Raji (cell line): ENCODE results near the gene GTF2A2.

ENCODE experiments used
- POLR2A ChIP-seq: IDR thresholded peaks from 2 replicates; pipeline ENCODE4 v1.6.1; 2011; ENCODE audit warnings: low read depth, low read length, control low read depth; ENCODE audit not compliant: insufficient read depth

The GTF2A2 gene, protein sequence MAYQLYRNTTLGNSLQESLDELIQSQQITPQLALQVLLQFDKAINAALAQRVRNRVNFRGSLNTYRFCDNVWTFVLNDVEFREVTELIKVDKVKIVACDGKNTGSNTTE

DNA sequence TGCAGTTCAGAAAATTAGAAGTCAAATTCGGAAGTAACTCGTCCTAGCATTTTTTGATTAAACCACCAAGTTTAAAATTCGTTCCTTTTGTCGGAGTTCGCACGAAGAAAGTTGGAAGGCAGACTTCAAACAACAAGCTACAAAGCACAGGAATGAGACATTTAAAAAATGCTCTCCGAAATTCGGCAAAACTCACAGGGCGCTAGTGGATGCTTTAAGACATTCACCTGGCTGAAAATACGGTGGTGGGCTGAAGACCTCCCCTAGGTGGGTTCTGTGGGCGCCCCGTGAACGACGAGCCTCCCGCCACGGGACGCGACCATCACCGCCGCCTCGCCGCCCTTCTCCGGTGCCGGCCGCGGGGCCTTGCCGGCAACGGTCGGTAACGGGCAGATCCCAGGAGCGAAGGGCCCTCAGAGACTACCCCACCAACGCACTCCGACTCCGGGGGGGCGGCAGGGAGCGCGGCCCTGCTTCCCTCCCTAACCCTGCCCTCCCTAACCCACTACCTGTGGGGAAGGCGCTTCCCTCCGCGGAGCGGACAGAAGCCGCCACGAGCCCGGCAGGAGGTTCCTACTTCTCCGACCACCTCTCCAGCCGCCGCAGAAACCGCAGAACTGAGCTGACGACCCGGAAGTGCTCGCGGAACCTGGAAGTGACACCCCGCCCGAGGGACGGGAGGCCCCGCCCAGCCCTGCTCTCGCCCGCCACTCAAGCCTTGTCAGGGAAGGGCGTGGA lies at the start of gene GTF2A2:
TSS of gene GTF2A2 (minus strand) at position 619 of the 738 bp plus-strand sequence. CDS start 5,238 bp downstream, outside the sequence.
- peak; percentile 81 for TF ChIP-seq POLR2A

DNA sequence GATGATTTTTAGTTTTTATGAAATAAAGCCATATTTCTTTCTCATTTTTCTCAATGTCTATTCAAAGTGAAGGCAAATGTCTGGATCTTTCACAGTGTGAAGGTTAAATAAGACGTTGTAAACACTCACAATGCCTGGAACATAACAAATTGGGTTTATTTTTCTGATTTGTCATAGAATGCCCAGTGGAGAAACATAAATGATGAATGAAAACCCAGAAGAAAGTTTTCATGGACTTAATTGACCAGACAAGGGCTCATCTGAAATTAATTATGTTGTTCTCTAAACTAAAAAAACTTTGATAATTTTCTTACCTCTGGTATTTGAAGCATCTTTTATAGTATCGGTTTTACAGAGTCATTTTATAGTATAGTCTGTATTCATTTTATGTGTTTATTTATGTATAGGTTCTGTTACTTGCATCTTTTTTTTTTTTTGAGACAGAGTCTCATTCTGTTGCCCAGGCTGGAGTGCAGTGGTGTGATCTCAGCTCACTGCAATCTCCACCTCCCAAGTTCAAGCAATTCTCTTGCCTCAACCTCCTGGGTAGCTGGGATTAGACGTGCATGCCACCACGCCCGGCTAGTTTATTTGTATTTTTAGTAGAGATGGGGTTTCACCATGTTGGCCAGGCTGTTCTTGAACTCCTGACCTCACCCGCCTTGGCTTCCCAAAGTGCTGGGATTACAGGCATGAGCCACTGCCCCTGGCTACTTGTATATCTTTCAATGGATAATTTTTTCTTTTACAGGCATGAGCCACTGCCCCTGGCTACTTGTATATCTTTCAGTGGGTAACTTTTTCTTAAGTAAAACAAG lies 46.9 kb upstream of the GTF2A2 start:
- TF ChIP-seq POLR2A = no peak

DNA sequence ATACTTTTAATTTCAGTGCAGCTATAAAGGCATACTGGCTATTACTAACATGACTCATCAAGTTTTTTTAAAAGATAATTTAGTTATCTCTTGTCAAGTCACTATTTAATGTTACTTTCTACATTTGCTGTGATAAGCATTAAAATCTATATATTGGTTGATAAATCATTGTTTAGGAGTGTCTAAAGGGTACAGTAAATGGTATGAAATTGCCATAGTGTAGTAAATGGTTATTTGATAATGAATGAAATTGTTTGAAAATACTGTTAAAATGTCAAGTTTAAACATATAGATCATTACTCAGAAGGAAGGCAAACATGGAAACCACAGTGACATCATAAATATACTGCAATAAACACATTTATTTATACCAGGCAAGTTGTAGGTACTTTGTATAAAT lies 45.0 kb upstream of the GTF2A2 start:
- no peak for TF ChIP-seq POLR2A

DNA sequence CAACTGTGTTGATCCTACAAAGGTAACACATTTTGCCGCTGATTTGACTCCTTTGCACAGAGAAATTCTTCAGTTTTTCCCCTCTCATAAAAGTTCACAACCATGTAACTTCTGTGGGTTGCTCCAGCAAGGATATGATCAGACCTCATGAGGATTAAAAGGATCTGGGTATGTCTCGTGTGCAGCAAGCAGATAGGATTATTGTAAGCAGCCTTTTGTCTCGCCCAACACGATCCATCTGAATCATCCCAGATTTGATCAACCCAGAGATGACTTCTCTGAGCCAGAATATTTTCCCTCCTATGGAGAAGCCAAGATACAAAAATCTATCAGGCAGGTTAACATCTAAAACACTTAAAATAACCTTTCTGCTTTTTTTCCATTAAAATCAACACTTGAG lies 44.6 kb upstream of the GTF2A2 start:
- TF ChIP-seq POLR2A = no peak

DNA sequence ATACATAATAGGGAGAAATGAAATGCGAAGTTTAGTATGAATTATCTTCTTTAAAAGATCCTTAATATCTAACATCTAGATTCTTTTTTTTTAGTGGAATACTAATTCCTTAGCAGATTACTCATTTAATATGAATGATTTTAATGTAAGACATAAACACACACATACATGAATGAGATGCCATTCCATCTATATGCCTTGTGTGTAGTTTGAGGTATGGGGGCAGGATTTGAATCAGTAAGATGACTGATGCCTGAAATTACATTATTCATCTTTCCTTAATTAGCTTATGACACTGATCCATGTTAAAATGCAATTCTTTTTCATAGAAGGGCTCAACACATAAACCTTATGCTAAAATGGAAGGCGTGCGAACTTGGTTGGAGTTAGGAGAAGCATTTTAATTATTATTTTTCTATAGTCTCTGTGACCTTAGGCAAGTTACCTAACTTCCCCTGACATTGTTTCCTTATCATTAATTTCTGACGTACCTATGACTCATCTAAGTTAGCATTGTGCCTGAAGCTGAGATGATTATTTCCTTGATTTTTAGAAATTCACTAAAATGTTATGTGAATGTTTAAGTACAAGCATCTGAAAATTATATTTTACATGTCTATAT lies 42.6 kb upstream of the GTF2A2 start:
- TF ChIP-seq POLR2A = no peak

DNA sequence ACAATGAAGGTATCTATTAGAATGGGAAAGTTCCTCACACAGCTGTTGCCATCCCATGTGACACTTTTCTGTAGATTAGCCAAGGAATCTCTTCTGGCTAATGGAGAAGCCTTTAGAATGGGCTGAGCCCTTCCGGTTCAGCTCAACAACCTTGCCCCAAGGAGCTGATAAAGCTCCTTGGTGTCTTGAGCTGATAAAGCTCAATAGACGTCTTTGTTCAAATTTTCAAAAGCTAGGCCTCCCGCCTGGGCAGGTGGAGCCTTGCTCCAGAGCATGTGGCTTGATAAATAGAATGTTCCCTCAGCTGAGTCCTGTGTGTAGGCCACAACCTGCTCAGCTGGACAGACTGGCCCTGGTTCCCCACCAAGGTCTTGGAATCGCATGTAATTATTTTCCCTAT lies 39.0 kb upstream of the GTF2A2 start:
- no peak for TF ChIP-seq POLR2A

DNA sequence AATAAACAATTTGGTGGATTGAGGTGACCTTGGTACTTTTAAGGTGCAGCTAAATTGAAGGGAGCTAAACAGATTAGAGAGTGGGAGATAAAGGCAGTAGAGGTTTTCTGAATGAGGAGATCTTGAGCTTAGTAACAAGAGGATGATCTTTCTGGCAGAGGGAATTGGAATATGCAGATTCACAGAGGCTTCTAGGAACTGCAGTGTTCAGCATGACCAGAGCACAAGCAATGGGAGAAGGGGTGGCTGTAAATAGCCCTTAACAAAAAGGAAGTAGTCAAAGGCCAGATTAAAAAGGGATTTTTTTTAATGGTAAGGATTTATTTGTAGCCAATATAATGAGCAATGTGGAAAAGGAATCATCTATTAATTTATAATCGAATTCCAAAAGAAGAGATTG lies 37.5 kb upstream of the GTF2A2 start:
- no peak for TF ChIP-seq POLR2A

DNA sequence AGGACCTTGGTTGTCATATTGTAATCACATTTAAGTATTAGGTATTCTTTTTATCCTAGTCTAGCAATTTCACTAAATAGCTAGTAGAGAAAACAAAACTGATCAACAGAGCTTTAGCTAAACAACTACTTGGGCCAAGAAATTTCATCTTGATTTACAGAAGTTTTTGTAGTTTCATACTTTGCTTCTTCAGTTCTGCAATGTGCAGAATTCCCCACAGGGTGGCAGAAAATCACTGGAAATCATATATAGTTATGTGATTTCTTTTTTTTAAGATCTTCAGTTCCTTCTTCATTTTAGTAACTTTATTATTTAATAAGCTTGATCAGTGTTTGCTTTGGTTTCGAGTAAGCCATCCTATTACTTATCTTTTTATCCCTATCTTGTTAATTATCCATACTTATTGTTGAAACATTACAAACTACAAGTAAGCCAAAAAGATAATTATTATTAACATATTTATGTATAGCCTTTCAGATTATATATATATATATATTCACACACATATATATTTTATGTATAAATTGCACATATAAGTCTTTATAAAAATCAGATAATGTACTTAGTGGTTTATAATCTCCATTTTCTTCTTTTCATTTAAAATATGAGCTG lies 34.0 kb upstream of the GTF2A2 start:
- TF ChIP-seq POLR2A = no peak

DNA sequence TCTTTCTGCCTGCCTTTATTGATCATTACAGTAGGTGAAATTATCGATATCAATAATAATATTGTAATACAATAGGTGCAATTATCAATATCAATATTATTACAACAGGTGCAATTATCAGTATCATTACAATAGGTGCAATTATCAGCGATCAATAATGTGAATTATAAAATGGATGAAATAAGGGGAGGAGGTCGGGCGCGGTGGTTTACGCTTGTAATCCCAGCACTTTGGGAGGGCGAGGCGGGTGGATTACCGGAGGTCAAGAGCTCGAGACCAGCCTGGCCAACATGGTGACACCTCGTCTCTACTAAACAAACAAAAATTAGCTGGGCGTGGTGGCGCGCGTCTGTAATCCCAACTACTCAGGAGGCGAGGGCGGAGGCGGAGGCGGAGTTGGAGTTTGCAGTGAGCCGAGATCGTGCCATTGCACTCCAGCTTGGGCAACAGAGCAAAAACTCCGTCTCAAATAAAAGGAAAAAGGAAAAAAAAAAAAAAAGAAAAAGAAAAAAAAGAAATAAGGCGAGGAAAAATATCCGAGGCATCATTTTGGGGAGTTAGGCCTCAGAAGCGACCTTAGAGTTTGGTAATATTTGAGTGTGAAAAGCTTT lies 32.4 kb upstream of the GTF2A2 start:
- no peak for TF ChIP-seq POLR2A

DNA sequence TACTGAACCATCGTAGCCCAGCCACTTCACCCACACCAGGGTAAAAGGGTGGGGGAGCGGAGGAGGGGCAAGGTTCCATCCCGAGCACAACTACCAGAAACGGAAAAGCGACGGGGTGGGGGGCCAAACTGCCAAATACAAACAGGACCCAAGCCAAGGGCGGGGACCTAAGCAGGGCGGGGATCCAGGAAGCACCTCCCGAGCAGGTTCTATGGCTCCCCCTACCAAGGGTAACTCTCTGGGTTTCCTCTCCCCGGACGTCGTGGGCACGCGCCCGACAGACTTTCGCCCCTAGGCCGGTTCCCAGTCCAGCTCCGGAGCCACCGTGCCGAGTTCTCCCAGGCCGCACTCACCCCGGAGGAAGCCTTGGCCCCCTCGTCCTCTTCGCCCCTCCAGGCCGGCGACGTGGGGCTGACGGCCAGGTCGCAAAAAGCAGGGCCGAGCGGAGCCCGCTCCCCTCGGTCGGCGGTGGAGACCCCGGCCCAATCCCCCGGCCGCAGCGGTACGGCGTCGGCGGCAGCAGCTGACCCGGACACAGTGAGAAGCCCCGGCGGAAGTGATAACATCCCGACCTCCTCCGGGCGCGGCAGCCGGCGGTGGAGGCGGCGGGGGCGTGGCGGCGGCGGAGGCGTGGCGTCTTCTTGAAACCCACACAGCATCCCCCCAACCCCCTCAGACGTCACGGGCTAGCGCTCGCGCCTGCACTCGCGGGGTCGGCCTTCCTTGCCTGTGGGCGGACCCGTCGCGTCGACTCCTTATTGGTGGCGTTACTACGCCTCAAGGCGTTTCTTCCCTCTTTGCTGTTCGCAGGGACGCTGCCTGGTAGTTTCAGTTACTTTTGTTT lies 31.7 kb upstream of the GTF2A2 start, which contains the start of gene BNIP2:
TSS of gene BNIP2 (minus strand) at position 539 of the 844 bp plus-strand sequence. CDS start 6,863 bp downstream, outside the sequence.
- peak; percentile 74 for TF ChIP-seq POLR2A

DNA sequence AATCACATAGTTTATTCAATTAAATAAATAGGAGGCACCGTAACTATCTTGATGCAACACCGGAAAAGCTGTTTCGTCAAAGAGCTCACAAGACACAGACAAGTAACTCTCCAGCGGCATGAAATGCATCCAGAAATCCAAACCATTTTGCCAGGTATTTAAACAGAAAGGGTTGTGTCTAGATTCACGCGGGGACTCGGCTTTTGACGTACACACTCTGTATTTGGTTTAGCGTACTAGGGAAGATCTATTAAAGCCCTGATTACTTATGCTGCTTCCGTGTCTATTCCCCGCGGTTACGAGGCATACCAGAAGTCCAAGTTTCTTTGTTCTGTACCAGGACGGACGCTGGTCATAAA lies 31.1 kb upstream of the GTF2A2 start:
- no peak for TF ChIP-seq POLR2A

DNA sequence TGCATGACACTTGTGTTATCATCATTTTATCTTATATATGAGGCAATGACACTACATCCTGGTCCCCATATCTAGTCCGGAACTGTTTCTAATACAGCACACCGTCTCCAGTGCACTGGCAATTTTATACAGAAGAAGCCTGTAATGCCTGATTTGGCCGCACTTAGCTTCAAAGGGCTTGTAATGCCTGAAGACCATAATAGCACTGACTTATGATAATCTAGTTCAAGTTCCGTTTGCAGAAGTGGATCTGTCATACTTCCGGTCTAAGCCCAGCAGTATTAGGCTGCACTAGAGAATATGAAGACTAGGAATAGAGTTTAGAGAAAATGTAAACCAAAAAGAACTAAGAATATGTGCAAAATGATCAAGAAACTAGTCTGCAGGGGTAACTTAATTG lies 30.5 kb upstream of the GTF2A2 start:
- no peak for TF ChIP-seq POLR2A

DNA sequence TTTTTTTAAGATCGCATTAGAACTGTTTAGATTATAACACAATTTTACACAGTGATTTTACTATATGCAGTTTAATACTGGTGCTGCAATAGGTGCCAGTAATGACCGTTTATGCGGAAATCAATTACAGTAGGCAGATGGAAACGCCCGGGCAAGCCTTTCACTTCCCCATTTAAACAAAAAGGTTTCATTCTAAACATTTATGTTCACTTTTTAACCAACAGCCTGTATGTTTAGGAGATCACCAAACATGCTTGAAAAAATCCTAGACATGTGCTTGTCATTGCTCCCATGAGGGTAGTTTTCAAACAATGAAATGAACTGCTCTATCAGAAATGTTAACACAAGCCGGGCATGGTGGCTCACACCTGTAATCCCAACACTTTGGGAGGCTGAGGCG lies 29.1 kb upstream of the GTF2A2 start:
- no peak for TF ChIP-seq POLR2A
